ENCODE measurements around the gene PROSER3. TPM values are rescaled to one million over a fixed set of nuclear protein-coding genes. Genes with fewer than 3 reads are reported as not detected.
"Not testable (repeated sequence)": the region's sequence is repeated elsewhere in the genome, so short reads cannot be mapped to it uniquely, and the experiment has no call there.

The PROSER3 gene
- total and polyA plus RNA-seq, 9 donors, result 3.9 to 14.6 (median 11.1) TPM

DNA sequence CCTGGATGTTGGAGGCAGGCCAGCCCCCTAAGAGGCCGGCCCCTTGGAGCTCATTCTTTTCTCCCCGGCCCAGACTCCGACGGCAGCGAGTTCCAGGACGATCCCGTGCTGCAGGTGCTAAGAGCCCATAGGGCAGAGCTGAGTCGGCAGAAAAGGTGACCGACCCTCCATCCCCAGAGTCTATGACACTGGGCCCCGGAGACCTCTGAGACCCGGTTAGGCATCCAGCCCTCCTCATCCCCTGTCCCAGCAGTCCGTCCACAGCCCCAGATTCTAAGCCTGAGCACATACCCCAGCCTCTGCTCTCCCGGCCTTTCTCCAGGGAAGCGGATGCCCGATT, 10.1 kb downstream of the PROSER3 start:
- Histone ChIP-seq H3K27me3 (ENCODE audit: control insufficient read depth, insufficient read depth, low read length) (no peaks in the 10 kb centered on the region), H3K27ac (ENCODE audit: low read length) (no peak overlapping the region), H3K36me3 (ENCODE audit: control insufficient read depth, insufficient read depth, low read length) (peaks cover 33% of the 10 kb centered on the region), H3K4me3 (ENCODE audit: low read length) (no peak overlapping the region), H3K4me1 (ENCODE audit: control insufficient read depth, insufficient read depth, low read length) (peaks cover 12% of the 10 kb centered on the region), H3K9me3 (replicated peaks; ENCODE audit: control insufficient read depth, low read depth, low read length) (no peaks in the 10 kb centered on the region)
- 38% methylated on average over 14 of the region's 15 CpGs for WGBS (ENCODE audit: insufficient coverage)
- no peak for DNase-seq

DNA sequence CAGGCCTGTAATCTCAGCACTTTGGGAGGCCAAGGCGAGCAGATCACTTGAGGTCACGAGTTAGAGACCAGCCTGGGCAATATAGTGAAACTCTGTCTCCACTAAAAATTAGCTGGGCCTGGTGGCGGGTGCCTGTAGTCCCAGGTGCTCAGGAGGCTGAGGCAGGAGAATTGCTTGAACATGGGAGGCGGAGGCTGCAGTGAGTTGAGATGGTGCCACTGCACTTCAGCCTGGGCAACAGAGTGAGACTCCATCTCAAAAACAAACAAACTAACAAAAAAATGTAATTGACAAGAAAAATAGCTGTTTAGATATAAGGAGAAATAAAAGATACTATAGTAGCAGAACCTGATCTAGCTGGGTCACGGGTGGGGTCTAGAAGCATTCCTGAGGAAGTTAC, 14.4 kb downstream of the PROSER3 start:
- not testable (repeated sequence) for H3K27me3 ChIP-seq (ENCODE audit: control insufficient read depth, insufficient read depth, low read length); H3K9me3 ChIP-seq (replicated peaks; ENCODE audit: control insufficient read depth, low read depth, low read length); H3K4me3 ChIP-seq (ENCODE audit: low read length); DNase-seq; H3K27ac ChIP-seq (ENCODE audit: low read length)
- Histone ChIP-seq H3K4me1 (ENCODE audit: control insufficient read depth, insufficient read depth, low read length) (peaks cover 29% of the 10 kb centered on the region), H3K36me3 (ENCODE audit: control insufficient read depth, insufficient read depth, low read length) (peaks cover 11% of the 10 kb centered on the region)
- 92% methylated on average over 2 of the region's 5 CpGs for WGBS (ENCODE audit: insufficient coverage)

DNA sequence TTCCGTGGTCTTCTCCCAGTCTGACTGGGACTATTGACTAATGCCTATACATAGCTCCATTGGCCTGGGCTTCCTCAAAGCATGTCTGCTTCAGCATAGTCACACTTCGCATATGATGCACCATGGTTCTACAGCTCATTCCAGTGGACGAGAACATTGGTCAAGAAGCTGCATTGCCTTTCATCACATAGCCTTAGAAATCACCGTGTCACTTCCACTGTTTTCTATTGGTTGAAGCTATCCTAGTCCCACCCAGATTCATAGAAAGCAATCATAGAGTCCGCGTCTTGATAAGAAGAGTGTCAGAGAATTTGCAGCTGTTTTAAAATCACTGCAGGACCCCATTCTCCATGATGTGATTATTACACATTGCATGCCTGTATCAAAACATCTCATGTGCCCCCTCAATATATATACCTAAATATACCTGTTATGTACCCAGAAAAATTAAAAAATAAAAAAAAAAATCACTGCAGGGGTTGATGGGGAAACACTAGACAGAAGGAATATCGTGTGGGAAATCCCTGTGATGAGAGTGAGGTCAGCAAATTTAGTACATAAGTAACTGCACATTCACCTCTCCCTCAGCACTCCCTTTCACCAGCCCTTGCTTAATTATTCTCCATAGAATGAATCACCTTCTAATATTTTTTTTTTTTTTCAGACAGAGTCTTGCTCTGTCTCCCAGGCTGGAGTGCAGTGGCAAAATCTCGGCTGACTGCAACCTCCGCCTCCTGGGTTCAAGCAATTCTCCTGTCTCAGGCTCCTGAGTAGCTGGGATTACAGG, 15.2 kb downstream of the PROSER3 start:
- Histone ChIP-seq H3K27me3 (ENCODE audit: control insufficient read depth, insufficient read depth, low read length) (no peaks in the 10 kb centered on the region), H3K4me1 (ENCODE audit: control insufficient read depth, insufficient read depth, low read length) (peaks cover 22% of the 10 kb centered on the region), H3K4me3 (ENCODE audit: low read length) (no peak overlapping the region), H3K9me3 (replicated peaks; ENCODE audit: control insufficient read depth, low read depth, low read length) (no peaks in the 10 kb centered on the region), H3K36me3 (ENCODE audit: control insufficient read depth, insufficient read depth, low read length) (peaks cover 18% of the 10 kb centered on the region), H3K27ac (ENCODE audit: low read length) (no peak overlapping the region)
- no peak for DNase-seq
- 79% methylated on average over 4 of the region's 9 CpGs for WGBS (ENCODE audit: insufficient coverage)

DNA sequence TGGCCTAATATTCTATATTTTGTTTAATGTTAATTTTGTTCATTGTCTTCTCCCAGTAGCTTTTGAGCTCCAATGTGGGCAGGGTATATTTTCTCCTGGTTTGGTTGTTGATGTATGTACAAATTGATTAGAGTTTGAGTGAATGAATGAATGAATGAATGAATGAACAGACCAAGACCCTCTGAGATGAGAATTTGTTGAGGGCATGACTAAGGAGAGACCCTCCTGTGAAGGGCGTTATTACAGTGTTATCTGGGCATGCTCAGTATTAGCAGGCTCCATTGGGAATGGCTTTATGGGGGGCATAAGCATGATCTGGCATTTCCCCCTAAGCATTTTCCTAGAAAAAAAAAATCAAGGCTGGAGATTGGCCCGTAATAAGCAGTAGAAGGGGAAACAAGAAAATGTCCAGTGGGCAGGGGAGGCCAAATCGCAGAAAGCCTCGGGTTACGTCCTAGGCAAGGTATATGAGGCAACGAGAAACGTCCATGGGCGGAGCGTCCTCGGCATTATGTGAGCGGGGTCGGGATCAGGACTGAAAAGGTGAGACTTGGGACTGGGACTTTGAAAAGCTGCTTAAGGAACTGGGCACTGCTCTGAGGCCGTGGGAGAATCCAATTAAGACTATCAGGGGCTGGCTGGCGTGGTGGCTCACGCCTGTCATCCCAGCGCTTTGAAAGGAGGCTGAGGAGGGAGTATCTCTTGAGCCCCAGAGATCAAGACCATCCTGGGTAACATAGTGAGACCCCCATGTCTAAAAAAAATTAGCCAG, 16.5 kb downstream of the PROSER3 start:
- WGBS (ENCODE audit: insufficient coverage), result 58% methylated on average over 15 of the region's 16 CpGs
- Histone ChIP-seq H3K27me3 (ENCODE audit: control insufficient read depth, insufficient read depth, low read length) (no peaks in the 10 kb centered on the region), H3K27ac (ENCODE audit: low read length) (no peak overlapping the region), H3K4me1 (ENCODE audit: control insufficient read depth, insufficient read depth, low read length) (peaks cover 21% of the 10 kb centered on the region), H3K36me3 (ENCODE audit: control insufficient read depth, insufficient read depth, low read length) (peaks cover 15% of the 10 kb centered on the region), H3K4me3 (ENCODE audit: low read length) (peak overlapping the region; percentile 24), H3K9me3 (replicated peaks; ENCODE audit: control insufficient read depth, low read depth, low read length) (no peaks in the 10 kb centered on the region)
- no peak for DNase-seq

DNA sequence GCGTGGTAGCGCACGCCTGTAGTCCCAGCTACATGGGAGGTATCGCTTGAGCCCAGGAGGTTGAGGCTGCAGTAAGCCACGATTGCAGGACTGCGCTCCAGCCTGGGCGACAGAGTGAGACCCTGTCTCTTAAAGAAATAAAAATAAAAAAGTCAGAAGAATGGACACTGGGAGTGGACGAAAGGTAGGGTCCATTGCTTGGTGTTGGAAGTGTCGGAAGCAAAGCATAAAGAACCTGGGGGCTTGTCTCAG, 17.0 kb downstream of the PROSER3 start:
- WGBS (ENCODE audit: insufficient coverage), result 31% methylated on average over 9 of the region's 9 CpGs
- H3K4me1 ChIP-seq (ENCODE audit: control insufficient read depth, insufficient read depth, low read length), result peaks cover 21% of the 10 kb centered on the region
- no peaks in the 10 kb centered on the region for H3K9me3 ChIP-seq (replicated peaks; ENCODE audit: control insufficient read depth, low read depth, low read length)
- no peaks in the 10 kb centered on the region for H3K27me3 ChIP-seq (ENCODE audit: control insufficient read depth, insufficient read depth, low read length)
- H3K36me3 ChIP-seq (ENCODE audit: control insufficient read depth, insufficient read depth, low read length), result peaks cover 18% of the 10 kb centered on the region
- H3K27ac ChIP-seq (ENCODE audit: low read length), result no peak overlapping the region
- no peak for DNase-seq
- H3K4me3 ChIP-seq (ENCODE audit: low read length), result peak overlapping the region; percentile 24

DNA sequence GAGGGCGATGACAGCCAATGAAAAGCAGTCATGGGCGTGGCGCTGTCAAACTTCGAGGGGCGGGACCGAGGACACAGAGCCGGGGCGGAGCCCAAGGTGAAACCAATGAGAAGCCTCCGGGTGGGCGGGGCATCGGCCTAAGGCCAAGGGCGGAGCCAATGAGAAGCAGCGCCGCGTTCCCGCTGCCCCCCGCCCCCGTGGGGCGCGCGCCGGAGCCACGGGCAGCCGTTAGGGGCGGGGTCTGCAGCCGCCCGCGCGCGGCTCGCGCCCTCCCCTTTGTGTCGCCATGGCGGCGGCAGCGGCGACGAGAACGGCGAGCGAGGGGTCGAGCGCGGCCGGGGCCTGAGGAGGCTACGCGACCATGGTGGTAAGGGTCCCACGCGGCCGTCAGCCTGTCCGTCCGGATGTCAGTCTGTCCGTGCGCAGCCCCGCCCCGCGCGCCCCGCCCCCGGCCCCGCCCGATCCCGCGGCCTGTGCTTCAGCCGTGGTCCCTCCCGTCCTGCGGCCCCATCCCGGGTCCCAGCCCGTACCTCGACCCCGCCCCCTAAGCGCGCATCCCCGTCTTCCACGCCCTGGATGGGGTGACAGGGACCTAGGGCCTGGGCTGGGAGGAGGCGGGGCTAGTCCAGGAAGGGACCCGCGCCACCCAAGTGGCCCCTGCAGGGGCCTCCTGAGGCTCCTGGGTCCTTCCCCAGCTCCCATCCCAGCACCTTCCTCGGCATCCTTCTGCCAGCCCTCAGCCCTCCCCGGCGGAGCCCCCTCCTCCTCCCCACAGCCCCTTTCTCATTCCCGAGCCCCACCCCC, 17.5 kb downstream of the PROSER3 start, which contains the start of gene ARHGAP33:
Gene ARHGAP33 (plus strand): TSS at position 267 of the 804 bp plus-strand sequence. CDS start 95 bp downstream, at position 362.
- no peak within 1 kb of the TSS for H3K27ac ChIP-seq (ENCODE audit: low read length)
- H3K9me3 ChIP-seq (replicated peaks; ENCODE audit: control insufficient read depth, low read depth, low read length), result no peaks in the 10 kb centered on the region
- under 1% methylated on average over 76 of the region's 82 CpGs for WGBS (ENCODE audit: insufficient coverage)
- no peaks in the 10 kb centered on the region for H3K27me3 ChIP-seq (ENCODE audit: control insufficient read depth, insufficient read depth, low read length)
- H3K36me3 ChIP-seq (ENCODE audit: control insufficient read depth, insufficient read depth, low read length), result peaks cover 21% of the 10 kb centered on the region
- peaks cover 21% of the 10 kb centered on the region for H3K4me1 ChIP-seq (ENCODE audit: control insufficient read depth, insufficient read depth, low read length)
- DNase-seq, result peak; percentile 99
- peak within 1 kb of the TSS; percentile 72 for H3K4me3 ChIP-seq (ENCODE audit: low read length)

DNA sequence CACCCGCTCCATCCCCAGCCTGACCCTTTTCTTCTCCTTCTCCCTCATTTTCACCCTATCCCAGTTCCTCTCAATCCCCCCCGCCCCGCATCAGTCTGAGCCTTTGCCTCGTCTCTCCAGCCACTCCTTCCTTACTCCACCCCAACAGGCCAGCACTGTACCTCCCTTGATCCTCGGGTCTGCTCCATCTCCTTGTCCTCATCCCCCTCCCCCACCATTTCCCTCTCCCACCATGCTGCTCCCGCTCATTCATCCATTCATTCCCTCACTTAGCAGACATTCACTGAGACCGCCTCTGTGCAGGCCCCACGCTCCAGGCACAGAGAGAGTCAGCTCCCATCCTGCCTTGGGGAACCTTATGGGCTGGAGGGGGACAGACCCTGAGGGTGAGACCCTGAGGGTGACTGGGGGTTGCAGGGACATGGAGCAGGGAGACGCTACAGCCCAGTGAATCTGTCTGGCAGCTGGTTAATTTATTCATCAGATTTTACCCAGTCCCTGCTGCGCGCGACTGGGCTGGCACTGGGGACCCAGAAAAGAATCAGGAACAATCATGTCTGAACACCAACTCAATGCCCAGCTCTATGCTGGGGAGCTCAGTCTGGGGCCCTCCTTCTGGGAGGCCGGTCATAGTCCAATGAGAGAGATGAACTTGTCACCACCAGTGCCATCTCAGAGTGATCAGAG, 18.3 kb downstream of the PROSER3 start:
- peak; percentile 33 for DNase-seq

DNA sequence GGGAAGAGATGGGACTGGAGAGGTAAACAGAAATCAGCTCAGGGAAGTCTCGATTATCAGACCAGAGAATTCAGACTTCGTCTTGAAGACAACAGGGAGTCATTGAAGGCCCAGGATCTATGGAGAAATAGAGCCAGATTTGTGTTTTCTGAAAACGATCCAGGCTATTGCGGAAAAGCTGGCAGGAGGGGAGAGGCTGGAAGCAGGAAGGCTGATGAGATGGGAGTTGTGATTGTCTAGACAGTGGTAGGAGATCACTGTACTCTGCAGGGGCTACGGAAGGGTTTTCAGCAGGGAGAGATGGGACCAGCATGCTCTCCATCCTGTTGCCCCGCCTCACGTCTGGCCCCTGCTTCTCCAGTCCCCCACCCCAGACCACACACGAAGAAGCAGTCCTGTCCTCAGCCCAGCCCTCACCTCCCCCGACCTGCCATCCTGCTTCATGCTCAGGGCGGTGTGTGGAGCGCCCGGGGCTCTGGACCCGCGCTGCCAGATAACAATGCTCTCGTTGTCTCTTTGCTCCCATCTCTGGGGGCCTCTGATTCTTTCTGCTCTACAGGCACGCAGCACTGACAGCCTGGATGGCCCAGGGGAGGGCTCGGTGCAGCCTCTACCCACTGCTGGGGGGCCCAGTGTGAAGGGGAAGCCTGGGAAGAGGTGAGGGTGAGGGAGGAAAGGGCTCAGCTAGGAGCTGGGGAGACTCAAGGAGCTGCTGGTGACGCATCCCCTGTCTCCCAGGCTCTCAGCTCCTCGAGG, 19.3 kb downstream of the PROSER3 start:
- Histone ChIP-seq H3K4me1 (ENCODE audit: control insufficient read depth, insufficient read depth, low read length) (peaks cover 21% of the 10 kb centered on the region), H3K36me3 (ENCODE audit: control insufficient read depth, insufficient read depth, low read length) (peaks cover 36% of the 10 kb centered on the region), H3K27ac (ENCODE audit: low read length) (no peak overlapping the region), H3K9me3 (replicated peaks; ENCODE audit: control insufficient read depth, low read depth, low read length) (no peaks in the 10 kb centered on the region), H3K27me3 (ENCODE audit: control insufficient read depth, insufficient read depth, low read length) (no peaks in the 10 kb centered on the region), H3K4me3 (ENCODE audit: low read length) (no peak overlapping the region)
- WGBS (ENCODE audit: insufficient coverage), result 26% methylated on average over 12 of the region's 19 CpGs
- DNase-seq, result peak; percentile 46

More for the DNA sequence above, 18.3 kb downstream of the PROSER3 start:
- Histone ChIP-seq H3K27me3 (ENCODE audit: control insufficient read depth, insufficient read depth, low read length) (no peaks in the 10 kb centered on the region), H3K4me3 (ENCODE audit: low read length) (peak overlapping the region; percentile 72), H3K27ac (ENCODE audit: low read length) (no peak overlapping the region), H3K4me1 (ENCODE audit: control insufficient read depth, insufficient read depth, low read length) (peaks cover 21% of the 10 kb centered on the region), H3K9me3 (replicated peaks; ENCODE audit: control insufficient read depth, low read depth, low read length) (no peaks in the 10 kb centered on the region), H3K36me3 (ENCODE audit: control insufficient read depth, insufficient read depth, low read length) (peaks cover 26% of the 10 kb centered on the region)
- 16% methylated on average over 8 of the region's 13 CpGs for WGBS (ENCODE audit: insufficient coverage)

DNA sequence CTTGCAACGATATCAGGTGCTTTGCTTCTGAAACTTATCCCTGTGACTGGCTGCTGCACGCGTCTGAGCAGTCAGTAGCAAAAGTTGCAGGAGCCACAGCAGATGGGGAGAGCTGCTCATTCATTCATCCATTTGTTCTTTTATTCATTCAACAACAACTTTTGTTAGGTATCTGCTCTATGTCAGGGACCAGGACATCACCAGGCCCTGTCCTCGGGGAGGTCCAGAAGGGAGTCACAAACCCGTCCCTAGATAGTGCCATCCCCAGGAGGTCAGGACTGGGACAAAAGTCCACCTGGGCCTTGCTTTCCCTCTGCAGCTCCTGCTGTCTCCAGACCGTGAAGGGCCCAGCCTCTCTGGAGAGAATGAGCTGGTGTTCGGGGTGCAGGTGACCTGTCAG, 20.0 kb downstream of the PROSER3 start:
- H3K9me3 ChIP-seq (replicated peaks; ENCODE audit: control insufficient read depth, low read depth, low read length), result no peaks in the 10 kb centered on the region
- no peaks in the 10 kb centered on the region for H3K27me3 ChIP-seq (ENCODE audit: control insufficient read depth, insufficient read depth, low read length)
- no peak overlapping the region for H3K4me3 ChIP-seq (ENCODE audit: low read length)
- 93% methylated on average over 4 of the region's 7 CpGs for WGBS (ENCODE audit: insufficient coverage)
- H3K36me3 ChIP-seq (ENCODE audit: control insufficient read depth, insufficient read depth, low read length), result peaks cover 42% of the 10 kb centered on the region
- DNase-seq, result no peak
- no peak overlapping the region for H3K27ac ChIP-seq (ENCODE audit: low read length)
- H3K4me1 ChIP-seq (ENCODE audit: control insufficient read depth, insufficient read depth, low read length), result peaks cover 21% of the 10 kb centered on the region

Data from muscle of leg (tissue), 11 donors.